HG03175 (cell line): ENCODE data around the gene AK3.

ENCODE experiments used
- ATAC-seq: cut with Tn5 transposase; IDR thresholded peaks from one replicate; pipeline ENCODE4 v1.9.1; 2021; ENCODE audit warnings: mild to moderate bottlenecking, moderate library complexity; ENCODE audit not compliant: unreplicated experiment

AK3 gene

GRCh38 chr9:4709380-4709779 is 31.6 kb downstream of the AK3 start:
- ATAC-seq = no peak

- no peak for ATAC-seq
These were observed 33.9 kb downstream of the AK3 start for GRCh38 chr9:4706971-4707622.

GRCh38 chr9:4706021-4706420 is 35.0 kb downstream of the AK3 start:
- no peak for ATAC-seq

GRCh38 chr9:4704129-4704528 is 36.9 kb downstream of the AK3 start:
- no peak for ATAC-seq

- ATAC-seq = no peak
These were observed 39.5 kb downstream of the AK3 start for GRCh38 chr9:4701526-4701925.

GRCh38 chr9:4700932-4701331 is 40.1 kb downstream of the AK3 start:
- no peak for ATAC-seq

- no peak for ATAC-seq
These were observed 40.9 kb downstream of the AK3 start for GRCh38 chr9:4700091-4700490.

- ATAC-seq = no peak
These were observed 49.2 kb downstream of the AK3 start for GRCh38 chr9:4691795-4692194.

GRCh38 chr9:4690144-4690543 is 50.9 kb downstream of the AK3 start:
- ATAC-seq = peak; percentile 55

- ATAC-seq = peak; percentile 52
These were observed 51.3 kb downstream of the AK3 start for GRCh38 chr9:4689687-4690104.

GRCh38 chr9:4689021-4689420 is 52.0 kb downstream of the AK3 start:
- no peak for ATAC-seq

GRCh38 chr9:4686584-4686983 is 54.4 kb downstream of the AK3 start:
- no peak for ATAC-seq

- no peak for ATAC-seq
These were observed 54.9 kb downstream of the AK3 start for GRCh38 chr9:4686112-4686511.

- no peak for ATAC-seq
These were observed 56.2 kb downstream of the AK3 start for GRCh38 chr9:4684820-4685219.

GRCh38 chr9:4680750-4681149 is 60.3 kb downstream of the AK3 start:
- no peak for ATAC-seq

GRCh38 chr9:4680173-4680525 is 60.9 kb downstream of the AK3 start:
- peak; percentile 2 for ATAC-seq

- ATAC-seq = peak; percentile 97
These were observed 61.5 kb downstream of the AK3 start, which contains the start of gene CDC37L1 for GRCh38 chr9:4679268-4680172. Gene CDC37L1 (plus strand): TSS chr9:4679569. CDS start chr9:4679768, 199 bp downstream.

GRCh38 chr9:4678679-4679267 is 62.2 kb downstream of the AK3 start:
- ATAC-seq = peak; percentile 14

- ATAC-seq = no peak
These were observed 63.6 kb downstream of the AK3 start for GRCh38 chr9:4677392-4677791.

- ATAC-seq = no peak
These were observed 66.2 kb downstream of the AK3 start for GRCh38 chr9:4674783-4675182.

GRCh38 chr9:4671737-4672136 is 69.3 kb downstream of the AK3 start:
- no peak for ATAC-seq

GRCh38 chr9:4670591-4670990 is 70.4 kb downstream of the AK3 start:
- ATAC-seq = no peak
